ENCODE results near the gene SLC25A48. TPM values are rescaled to one million over a fixed set of nuclear protein-coding genes. Genes with fewer than 3 reads are reported as not detected.

Gene SLC25A48
- total RNA-seq, 1 donor from 2014 or later = not detected

GRCh38 chr5:135905144-135905543 lies 70.7 kb downstream of the SLC25A48 start:
- H3K27ac Mint-ChIP-seq (ENCODE audit: unreplicated experiment) = no peak overlapping the region
- no peaks in the 10 kb centered on the region for H3K4me1 Mint-ChIP-seq (ENCODE audit: unreplicated experiment)
- H3K4me3 Mint-ChIP-seq (ENCODE audit: unreplicated experiment) = no peak overlapping the region
- no peak for DNase-seq (ENCODE audit: extremely low spot score, unreplicated experiment)
- no peaks in the 10 kb centered on the region for H3K36me3 Mint-ChIP-seq (ENCODE audit: unreplicated experiment)
- H3K9me3 Mint-ChIP-seq (ENCODE audit: unreplicated experiment) = no peaks in the 10 kb centered on the region
- TF ChIP-seq, protein P1, sequence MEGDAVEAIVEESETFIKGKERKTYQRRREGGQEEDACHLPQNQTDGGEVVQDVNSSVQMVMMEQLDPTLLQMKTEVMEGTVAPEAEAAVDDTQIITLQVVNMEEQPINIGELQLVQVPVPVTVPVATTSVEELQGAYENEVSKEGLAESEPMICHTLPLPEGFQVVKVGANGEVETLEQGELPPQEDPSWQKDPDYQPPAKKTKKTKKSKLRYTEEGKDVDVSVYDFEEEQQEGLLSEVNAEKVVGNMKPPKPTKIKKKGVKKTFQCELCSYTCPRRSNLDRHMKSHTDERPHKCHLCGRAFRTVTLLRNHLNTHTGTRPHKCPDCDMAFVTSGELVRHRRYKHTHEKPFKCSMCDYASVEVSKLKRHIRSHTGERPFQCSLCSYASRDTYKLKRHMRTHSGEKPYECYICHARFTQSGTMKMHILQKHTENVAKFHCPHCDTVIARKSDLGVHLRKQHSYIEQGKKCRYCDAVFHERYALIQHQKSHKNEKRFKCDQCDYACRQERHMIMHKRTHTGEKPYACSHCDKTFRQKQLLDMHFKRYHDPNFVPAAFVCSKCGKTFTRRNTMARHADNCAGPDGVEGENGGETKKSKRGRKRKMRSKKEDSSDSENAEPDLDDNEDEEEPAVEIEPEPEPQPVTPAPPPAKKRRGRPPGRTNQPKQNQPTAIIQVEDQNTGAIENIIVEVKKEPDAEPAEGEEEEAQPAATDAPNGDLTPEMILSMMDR (IDR thresholded peaks at IDR 0.05) = no peak
- H3K27me3 Mint-ChIP-seq (ENCODE audit: unreplicated experiment) = peaks cover 80% of the 10 kb centered on the region

DNA sequence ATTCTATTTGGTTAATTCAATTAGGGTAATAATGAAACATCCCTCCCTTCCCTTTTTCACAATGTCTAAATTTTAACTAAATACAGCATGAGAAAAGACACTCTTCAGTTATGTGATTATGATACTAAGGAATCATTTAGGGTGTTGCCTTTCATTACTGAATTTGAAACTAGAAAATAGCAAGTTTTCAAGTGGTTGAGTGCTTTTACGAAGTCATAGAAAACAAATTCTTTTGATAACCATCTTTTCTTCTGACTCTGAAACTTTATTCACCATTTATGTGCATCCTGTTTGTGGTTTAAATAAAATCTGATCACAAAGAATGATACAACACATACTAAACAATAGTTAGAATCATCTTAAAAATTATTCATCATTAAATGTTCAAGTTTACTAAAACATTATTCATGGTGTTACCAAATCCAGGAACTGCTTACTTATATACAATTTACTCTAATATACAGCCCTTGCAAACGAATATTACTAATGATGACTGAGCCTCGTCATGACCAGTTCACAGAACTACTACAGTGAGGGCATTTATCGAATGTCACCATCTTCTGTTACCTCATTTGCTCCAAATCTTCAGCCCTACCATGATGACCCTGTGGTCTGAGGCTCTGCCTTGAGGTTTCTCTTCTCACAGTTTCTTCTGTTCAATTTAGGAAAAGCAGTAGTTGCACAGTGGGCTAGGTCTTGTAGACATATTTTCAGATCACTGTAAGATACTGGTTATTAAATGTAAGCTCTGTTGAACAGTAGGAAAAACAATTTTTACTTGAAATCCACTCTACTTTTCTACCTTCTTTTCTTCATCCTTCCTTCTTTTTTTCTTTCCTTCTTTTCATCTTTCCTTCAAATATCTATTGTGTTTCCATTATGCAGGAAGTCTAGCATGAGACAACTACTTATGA lies 79.5 kb downstream of the SLC25A48 start:
- no peak for DNase-seq (ENCODE audit: extremely low spot score, unreplicated experiment)
- Mint-ChIP-seq H3K4me3 (ENCODE audit: unreplicated experiment) (no peak overlapping the region), H3K4me1 (ENCODE audit: unreplicated experiment) (no peaks in the 10 kb centered on the region), H3K27ac (ENCODE audit: unreplicated experiment) (no peak overlapping the region), H3K27me3 (ENCODE audit: unreplicated experiment) (peaks cover 92% of the 10 kb centered on the region), H3K9me3 (ENCODE audit: unreplicated experiment) (no peaks in the 10 kb centered on the region), H3K36me3 (ENCODE audit: unreplicated experiment) (no peaks in the 10 kb centered on the region)
- TF ChIP-seq, protein P1 (IDR thresholded peaks at IDR 0.05) = no peak

GRCh38 chr5:135915466-135916001 lies 81.1 kb downstream of the SLC25A48 start:
- Mint-ChIP-seq H3K27me3 (ENCODE audit: unreplicated experiment) (peaks cover 89% of the 10 kb centered on the region), H3K36me3 (ENCODE audit: unreplicated experiment) (no peaks in the 10 kb centered on the region), H3K9me3 (ENCODE audit: unreplicated experiment) (no peaks in the 10 kb centered on the region), H3K4me1 (ENCODE audit: unreplicated experiment) (no peaks in the 10 kb centered on the region), H3K27ac (ENCODE audit: unreplicated experiment) (no peak overlapping the region), H3K4me3 (ENCODE audit: unreplicated experiment) (no peak overlapping the region)
- no peak for DNase-seq (ENCODE audit: extremely low spot score, unreplicated experiment)
- TF ChIP-seq, protein P1 (IDR thresholded peaks at IDR 0.05) = no peak

GRCh38 chr5:135916638-135917263 lies 82.3 kb downstream of the SLC25A48 start:
- no peaks in the 10 kb centered on the region for H3K36me3 Mint-ChIP-seq (ENCODE audit: unreplicated experiment)
- TF ChIP-seq, protein P1 (IDR thresholded peaks at IDR 0.05) = no peak
- peaks cover 82% of the 10 kb centered on the region for H3K27me3 Mint-ChIP-seq (ENCODE audit: unreplicated experiment)
- H3K4me1 Mint-ChIP-seq (ENCODE audit: unreplicated experiment) = no peaks in the 10 kb centered on the region
- no peaks in the 10 kb centered on the region for H3K9me3 Mint-ChIP-seq (ENCODE audit: unreplicated experiment)
- no peak overlapping the region for H3K4me3 Mint-ChIP-seq (ENCODE audit: unreplicated experiment)
- DNase-seq (ENCODE audit: extremely low spot score, unreplicated experiment) = no peak
- H3K27ac Mint-ChIP-seq (ENCODE audit: unreplicated experiment) = no peak overlapping the region

DNA sequence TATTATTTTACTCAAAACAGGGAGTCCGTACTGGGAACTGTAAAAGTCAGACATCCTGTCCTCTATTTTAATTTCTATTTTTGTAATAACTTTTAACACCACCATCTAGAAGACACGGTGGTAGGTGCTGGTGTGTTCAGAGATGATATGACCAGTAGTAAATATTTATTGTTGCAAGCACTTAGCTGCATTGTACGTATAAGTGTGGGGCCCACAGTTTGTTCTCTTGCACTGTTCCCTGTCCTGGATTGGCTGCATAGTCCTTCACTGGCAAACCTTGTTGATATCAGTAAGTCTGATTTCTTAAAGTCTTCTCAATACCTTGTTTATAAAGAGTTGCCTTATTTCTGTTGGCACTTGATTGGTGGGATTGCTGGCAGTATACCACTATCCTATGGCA lies 85.7 kb downstream of the SLC25A48 start:
- H3K36me3 Mint-ChIP-seq (ENCODE audit: unreplicated experiment) = no peaks in the 10 kb centered on the region
- no peaks in the 10 kb centered on the region for H3K9me3 Mint-ChIP-seq (ENCODE audit: unreplicated experiment)
- no peak for DNase-seq (ENCODE audit: extremely low spot score, unreplicated experiment)
- H3K27me3 Mint-ChIP-seq (ENCODE audit: unreplicated experiment) = peaks cover 81% of the 10 kb centered on the region
- TF ChIP-seq, protein P1 (IDR thresholded peaks at IDR 0.05) = no peak
- no peak overlapping the region for H3K4me3 Mint-ChIP-seq (ENCODE audit: unreplicated experiment)
- H3K27ac Mint-ChIP-seq (ENCODE audit: unreplicated experiment) = no peak overlapping the region
- no peaks in the 10 kb centered on the region for H3K4me1 Mint-ChIP-seq (ENCODE audit: unreplicated experiment)

Measured in osteocyte (in vitro differentiated cells).